Lower leg skin (tissue), 3 donors: ENCODE data around the gene SCARB2.

Experiments used
- CTCF ChIP-seq, 3 donors: fragments of 450-650 bp; IDR thresholded peaks; one replicate each; pipeline ENCODE4 v1.5.1; 2016; ENCODE audit warnings: antibody characterized with exemption in 3 of 3, mild to moderate bottlenecking in 3 of 3, moderate library complexity in 2 of 3
- POLR2A ChIP-seq, 2 donors: fragments of 450-650 bp; IDR thresholded peaks; one replicate each; pipeline ENCODE4 v1.6.1; 2016 to 2017; ENCODE audit warnings: antibody characterized with exemption in 2 of 2, mild to moderate bottlenecking in 1 of 2, moderate library complexity in 1 of 2

GRCh38 chr4:76250962-76251361 lies 37.3 kb upstream of the SCARB2 start:
- TF ChIP-seq CTCF (IDR thresholded peaks at IDR 0.05) (no peak), POLR2A (IDR thresholded peaks at IDR 0.05) (no peak)
